ENCODE measurements around the gene XPNPEP3. TPM values are rescaled to one million over a fixed set of nuclear protein-coding genes. Genes with fewer than 3 reads are reported as not detected.

Gene XPNPEP3
- total and polyA plus RNA-seq, 2 of the 4 experiments (the other 2 are of a cell fraction): 9.3 to 10.9 TPM

GRCh38 chr22:40878922-40879321, 22.0 kb downstream of the XPNPEP3 start:
- CTCF ChIA-PET: interaction anchor here (0.8 to 1.6 kb wide), 2 partner anchors 11 to 20 kb away, joined by 3 to 4 read pairs; no protein-coding TSS in a partner anchor
- Histone ChIP-seq H3K9me1 (ENCODE audit: insufficient read depth, low read length) (no peaks in the 10 kb centered on the region; the same call in none of the 2 replicates), H4K91ac (ENCODE audit: insufficient read depth, low read depth, low read length) (no peak overlapping the region), H3K56ac (ENCODE audit: extremely low read depth, insufficient read depth, low read length) (no peak overlapping the region), H3K27me3 (ENCODE audit: control insufficient read depth, insufficient read depth, low read length) (no peaks in the 10 kb centered on the region), H2BK15ac (ENCODE audit: low read depth, low read length) (no peak overlapping the region), H3K9me3 (ENCODE audit: control insufficient read depth, insufficient read depth, low read length) (no peaks in the 10 kb centered on the region), H2BK20ac (ENCODE audit: low read depth, low read length) (no peak overlapping the region), H3K4me2 (ENCODE audit: low read depth, low read length) (no peak overlapping the region), H3K79me1 (ENCODE audit: low read depth in 1 of 2, low read length in 2 of 2) (peaks cover 0 to 19% of the 10 kb centered on the region in 2 experiments), H2BK120ac (ENCODE audit: low read depth, low read length) (no peak overlapping the region), H2AFZ (replicated peaks; ENCODE audit: low read length, poor library complexity) (no peak overlapping the region), H2BK5ac (ENCODE audit: low read depth, low read length, poor library complexity, severe bottlenecking) (no peak overlapping the region), H3K9ac (ENCODE audit: low read depth, low read length) (no peak overlapping the region), H4K5ac (ENCODE audit: low read depth, low read length) (no peak overlapping the region), H2AK5ac (ENCODE audit: low read depth, low read length) (no peak overlapping the region), H4K20me1 (ENCODE audit: insufficient read depth, low read length) (no peaks in the 10 kb centered on the region), H3K4ac (ENCODE audit: low read depth, low read length) (no peak overlapping the region), H3K4me1 (ENCODE audit: control insufficient read depth, insufficient read depth, low read length) (no peaks in the 10 kb centered on the region), H3K14ac (replicated peaks; ENCODE audit: low read depth, low read length) (no peak overlapping the region), H3K4me3 (ENCODE audit: insufficient read depth, low read depth, low read length) (no peak overlapping the region), H3K27ac (ENCODE audit: insufficient read depth, low read length) (no peak overlapping the region), H3K18ac (ENCODE audit: low read depth, low read length) (no peak overlapping the region), H2AK9ac (replicated peaks; ENCODE audit: low read depth, low read length, poor library complexity) (no peak overlapping the region), H3K36me3 (ENCODE audit: control insufficient read depth, insufficient read depth, low read length) (peaks cover 20% of the 10 kb centered on the region), H4K8ac (ENCODE audit: low read depth in 2 of 2, low read length in 2 of 2) (no peak overlapping the region), H3K23ac (ENCODE audit: low read depth, low read length) (no peak overlapping the region)
- in situ Hi-C loops (cut with MboI; ENCODE audit: low sequenced_read_pairs) (loop anchor here (25.0 kb wide), 1 partner anchor 442 kb away; no protein-coding TSS in a partner anchor), intact Hi-C loops (cut with micrococcal nuclease) (no loop called here), dilution Hi-C loops (cut with HindIII; ENCODE audit: low sequenced_read_pairs, unreplicated experiment) (no loop called here)
- no peak for TF ChIP-seq NFE2L2 (IDR thresholded peaks at IDR 0.05; ENCODE audit: low read depth, low read length)
- TF ChIP-seq, protein P1, sequence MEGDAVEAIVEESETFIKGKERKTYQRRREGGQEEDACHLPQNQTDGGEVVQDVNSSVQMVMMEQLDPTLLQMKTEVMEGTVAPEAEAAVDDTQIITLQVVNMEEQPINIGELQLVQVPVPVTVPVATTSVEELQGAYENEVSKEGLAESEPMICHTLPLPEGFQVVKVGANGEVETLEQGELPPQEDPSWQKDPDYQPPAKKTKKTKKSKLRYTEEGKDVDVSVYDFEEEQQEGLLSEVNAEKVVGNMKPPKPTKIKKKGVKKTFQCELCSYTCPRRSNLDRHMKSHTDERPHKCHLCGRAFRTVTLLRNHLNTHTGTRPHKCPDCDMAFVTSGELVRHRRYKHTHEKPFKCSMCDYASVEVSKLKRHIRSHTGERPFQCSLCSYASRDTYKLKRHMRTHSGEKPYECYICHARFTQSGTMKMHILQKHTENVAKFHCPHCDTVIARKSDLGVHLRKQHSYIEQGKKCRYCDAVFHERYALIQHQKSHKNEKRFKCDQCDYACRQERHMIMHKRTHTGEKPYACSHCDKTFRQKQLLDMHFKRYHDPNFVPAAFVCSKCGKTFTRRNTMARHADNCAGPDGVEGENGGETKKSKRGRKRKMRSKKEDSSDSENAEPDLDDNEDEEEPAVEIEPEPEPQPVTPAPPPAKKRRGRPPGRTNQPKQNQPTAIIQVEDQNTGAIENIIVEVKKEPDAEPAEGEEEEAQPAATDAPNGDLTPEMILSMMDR (conservative IDR thresholded peaks at IDR 0.05; ENCODE audit: low read depth, low read length): no peak
- TF ChIP-seq RFX5 (IDR thresholded peaks at IDR 0.05; ENCODE audit: low read depth, low read length): no peak
- no peak for TF ChIP-seq MAFK (IDR thresholded peaks at IDR 0.05; ENCODE audit: low read depth, low read length)
- no peak for TF ChIP-seq RAD21 (IDR thresholded peaks at IDR 0.05; ENCODE audit: low read length)
- no peak for TF ChIP-seq FOS (IDR thresholded peaks at IDR 0.05; ENCODE audit: low read depth, low read length)
- no peak for TF ChIP-seq BHLHE40 (IDR thresholded peaks at IDR 0.05; ENCODE audit: low read depth, low read length)
- no peak for TF ChIP-seq MAZ (IDR thresholded peaks at IDR 0.05; ENCODE audit: borderline replicate concordance, low read depth, low read length)
- no peak for TF ChIP-seq CHD1 (IDR thresholded peaks at IDR 0.05; ENCODE audit: low read depth, low read length)
- TF ChIP-seq MXI1 (IDR thresholded peaks at IDR 0.05; ENCODE audit: borderline replicate concordance, low read depth, low read length): no peak
- no peak for TF ChIP-seq SMC3 (IDR thresholded peaks at IDR 0.05; ENCODE audit: low read depth, low read length)
- TF ChIP-seq, protein P2, sequence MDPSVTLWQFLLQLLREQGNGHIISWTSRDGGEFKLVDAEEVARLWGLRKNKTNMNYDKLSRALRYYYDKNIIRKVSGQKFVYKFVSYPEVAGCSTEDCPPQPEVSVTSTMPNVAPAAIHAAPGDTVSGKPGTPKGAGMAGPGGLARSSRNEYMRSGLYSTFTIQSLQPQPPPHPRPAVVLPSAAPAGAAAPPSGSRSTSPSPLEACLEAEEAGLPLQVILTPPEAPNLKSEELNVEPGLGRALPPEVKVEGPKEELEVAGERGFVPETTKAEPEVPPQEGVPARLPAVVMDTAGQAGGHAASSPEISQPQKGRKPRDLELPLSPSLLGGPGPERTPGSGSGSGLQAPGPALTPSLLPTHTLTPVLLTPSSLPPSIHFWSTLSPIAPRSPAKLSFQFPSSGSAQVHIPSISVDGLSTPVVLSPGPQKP (IDR thresholded peaks at IDR 0.05; ENCODE audit: borderline replicate concordance, low read depth, low read length): no peak
- no peak for TF ChIP-seq POLR2A (IDR thresholded peaks at IDR 0.05; ENCODE audit: low read depth, low read length)
- TF ChIP-seq CEBPB (IDR thresholded peaks at IDR 0.05; ENCODE audit: low read depth, low read length): no peak
- TF ChIP-seq, protein P3, sequence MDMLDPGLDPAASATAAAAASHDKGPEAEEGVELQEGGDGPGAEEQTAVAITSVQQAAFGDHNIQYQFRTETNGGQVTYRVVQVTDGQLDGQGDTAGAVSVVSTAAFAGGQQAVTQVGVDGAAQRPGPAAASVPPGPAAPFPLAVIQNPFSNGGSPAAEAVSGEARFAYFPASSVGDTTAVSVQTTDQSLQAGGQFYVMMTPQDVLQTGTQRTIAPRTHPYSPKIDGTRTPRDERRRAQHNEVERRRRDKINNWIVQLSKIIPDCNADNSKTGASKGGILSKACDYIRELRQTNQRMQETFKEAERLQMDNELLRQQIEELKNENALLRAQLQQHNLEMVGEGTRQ (IDR thresholded peaks at IDR 0.05; ENCODE audit: low read depth, low read length): no peak
- no peak for TF ChIP-seq RCOR1 (IDR thresholded peaks at IDR 0.05; ENCODE audit: insufficient replicate concordance, low read length)
- no peak for DNase-seq
- WGBS, 2 experiments (ENCODE audit: extremely low coverage in 2 of 2, insufficient read length in 1 of 2): no CpG with 5 or more reads among the region's 2 CpGs
- BruUV-seq (replicated peaks): no TSS peak
- no peak for ATAC-seq (ENCODE audit: low read depth)
- POLR2A ChIA-PET (ENCODE audit: unreplicated experiment): no interaction called here
